Osteocyte (in vitro differentiated cells): ENCODE data around the gene EPHB3. TPM values are rescaled to one million over a fixed set of nuclear protein-coding genes. Genes with fewer than 3 reads are reported as not detected.

ENCODE experiments used
- DNase-seq: peaks from one replicate; pipeline ENCODE4 v3.0.0; 2021; ENCODE audit warnings: mixed read lengths; ENCODE audit not compliant: unreplicated experiment; ENCODE audit errors: extremely low spot score
- H3K27ac Mint-ChIP-seq: one replicate; pipeline ENCODE4 v1.8.0; 2021; ENCODE audit warnings: mild to moderate bottlenecking, mixed read lengths; ENCODE audit not compliant: unreplicated experiment
- H3K27me3 Mint-ChIP-seq: one replicate; pipeline ENCODE4 v1.8.0; 2021; ENCODE audit warnings: mixed read lengths; ENCODE audit not compliant: unreplicated experiment
- H3K36me3 Mint-ChIP-seq: one replicate; pipeline ENCODE4 v1.8.0; 2021; ENCODE audit warnings: mixed read lengths; ENCODE audit not compliant: unreplicated experiment
- H3K4me1 Mint-ChIP-seq: one replicate; pipeline ENCODE4 v1.8.0; 2021; ENCODE audit warnings: mixed read lengths; ENCODE audit not compliant: unreplicated experiment
- H3K4me3 Mint-ChIP-seq: one replicate; pipeline ENCODE4 v1.8.0; 2021; ENCODE audit warnings: mild to moderate bottlenecking, moderate library complexity, mixed read lengths; ENCODE audit not compliant: unreplicated experiment
- H3K9me3 Mint-ChIP-seq: one replicate; pipeline ENCODE4 v1.8.0; 2021; ENCODE audit warnings: mixed read lengths; ENCODE audit not compliant: unreplicated experiment
- CTCF ChIP-seq: fragments of 200-600 bp; sonication (generic); IDR thresholded peaks from 2 replicates; pipeline ENCODE4 v1.5.0; 2021; ENCODE audit warnings: antibody characterized with exemption, mild to moderate bottlenecking, moderate library complexity
- total RNA-seq: library from RNA; stranded (reverse); gene quantifications from 2 replicates; pipeline ENCODE4 v1.2.1, GENCODE V29; 2021

Gene EPHB3
- total RNA-seq, 1 donor from 2014 or later = 11.4 TPM

GRCh38 chr3:184603151-184604030 is 41.8 kb downstream of the EPHB3 start:
- no peak for DNase-seq
- no peak for TF ChIP-seq CTCF
- Mint-ChIP-seq H3K4me1 (peaks cover 50% of the 10 kb centered on the region), H3K27ac (peak overlapping the region; percentile 88), H3K4me3 (peak overlapping the region; percentile 65), H3K36me3 (no peaks in the 10 kb centered on the region), H3K9me3 (no peaks in the 10 kb centered on the region), H3K27me3 (peaks cover 10% of the 10 kb centered on the region)

GRCh38 chr3:184604039-184604601 is 42.5 kb downstream of the EPHB3 start:
- peak overlapping the region; percentile 60 for H3K4me3 Mint-ChIP-seq
- H3K36me3 Mint-ChIP-seq = no peaks in the 10 kb centered on the region
- DNase-seq = no peak
- no peak for TF ChIP-seq CTCF
- peaks cover 44% of the 10 kb centered on the region for H3K4me1 Mint-ChIP-seq
- H3K9me3 Mint-ChIP-seq = no peaks in the 10 kb centered on the region
- H3K27me3 Mint-ChIP-seq = peaks cover 10% of the 10 kb centered on the region
- peak overlapping the region; percentile 50 for H3K27ac Mint-ChIP-seq

GRCh38 chr3:184604615-184605290 is 43.2 kb downstream of the EPHB3 start:
- Mint-ChIP-seq H3K27me3 (peaks cover 10% of the 10 kb centered on the region), H3K4me1 (peaks cover 42% of the 10 kb centered on the region), H3K27ac (no peak overlapping the region), H3K9me3 (no peaks in the 10 kb centered on the region), H3K4me3 (peak overlapping the region; percentile 60), H3K36me3 (no peaks in the 10 kb centered on the region)
- TF ChIP-seq CTCF = no peak
- no peak for DNase-seq

- Mint-ChIP-seq H3K27ac (no peak overlapping the region), H3K36me3 (no peaks in the 10 kb centered on the region), H3K4me3 (no peak overlapping the region), H3K27me3 (peaks cover 10% of the 10 kb centered on the region), H3K9me3 (no peaks in the 10 kb centered on the region), H3K4me1 (peaks cover 15% of the 10 kb centered on the region)
- no peak for TF ChIP-seq CTCF
- no peak for DNase-seq
Measured at GRCh38 chr3:184608209-184608608, 46.6 kb downstream of the EPHB3 start.
